Measurements from ENCODE around the gene THSD4. TPM values are rescaled to one million over a fixed set of nuclear protein-coding genes. Genes with fewer than 3 reads are reported as not detected.

THSD4 gene
- total RNA-seq, 2 experiments from 2014 or later, result not detected

DNA sequence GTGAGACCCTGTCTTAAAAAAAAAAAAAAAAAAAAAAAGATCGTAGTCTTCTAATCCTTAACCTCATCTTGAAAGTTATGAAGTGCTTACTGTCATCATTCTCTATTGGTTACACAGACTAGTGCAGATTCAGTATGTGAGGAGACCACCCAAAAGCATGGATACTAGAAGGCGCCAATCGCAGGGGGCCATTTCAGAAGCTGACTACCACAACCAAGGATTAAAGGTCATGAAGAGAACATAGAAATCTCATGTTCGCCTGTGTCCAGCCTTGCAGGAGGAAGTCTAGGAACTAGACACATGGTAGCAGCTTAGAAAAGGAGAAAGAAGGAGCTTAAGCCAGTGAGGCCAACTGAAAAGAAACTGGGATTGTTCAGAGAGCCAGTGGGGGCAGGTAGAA, 207.8 kb downstream of the THSD4 start:
- H3K9me2 ChIP-seq (ENCODE audit: insufficient read depth, low read length), result no peaks in the 10 kb centered on the region
- ChIA-PET POLR2A (no interaction called here), CTCF (ENCODE audit: unreplicated experiment) (no interaction called here)
- no peak for DNase-seq (ENCODE audit: low spot score)
- H4K20me1 ChIP-seq (ENCODE audit: insufficient read depth, low read length), result no peaks in the 10 kb centered on the region
- no peaks in the 10 kb centered on the region for H3K4me1 ChIP-seq (ENCODE audit: insufficient read depth, low read length, poor library complexity, severe bottlenecking)
- intact Hi-C loops (cut with micrococcal nuclease; ENCODE audit: unreplicated experiment), result no loop called here
- H3K36me3 ChIP-seq (ENCODE audit: insufficient read depth, low read length), result no peaks in the 10 kb centered on the region
- H3K79me2 ChIP-seq (ENCODE audit: insufficient read depth, low read depth, low read length), result no peaks in the 10 kb centered on the region
- H3K4me2 ChIP-seq (ENCODE audit: low read length), result no peak overlapping the region
- H3K4me3 ChIP-seq (ENCODE audit: low read depth, low read length, poor library complexity, severe bottlenecking), result no peak overlapping the region
- no peak overlapping the region for H3K27ac ChIP-seq (ENCODE audit: low read depth, low read length, poor library complexity, severe bottlenecking)
- no TSS peak for BruUV-seq (replicated peaks)
- no peaks in the 10 kb centered on the region for H3K9me3 ChIP-seq (ENCODE audit: low read length)
- no peak overlapping the region for H2AFZ ChIP-seq (ENCODE audit: low read length)
- TF ChIP-seq EZH2phosphoT487 (IDR thresholded peaks at IDR 0.05; ENCODE audit: borderline replicate concordance, low read depth, low read length), result no peak
- TF ChIP-seq, protein P1, sequence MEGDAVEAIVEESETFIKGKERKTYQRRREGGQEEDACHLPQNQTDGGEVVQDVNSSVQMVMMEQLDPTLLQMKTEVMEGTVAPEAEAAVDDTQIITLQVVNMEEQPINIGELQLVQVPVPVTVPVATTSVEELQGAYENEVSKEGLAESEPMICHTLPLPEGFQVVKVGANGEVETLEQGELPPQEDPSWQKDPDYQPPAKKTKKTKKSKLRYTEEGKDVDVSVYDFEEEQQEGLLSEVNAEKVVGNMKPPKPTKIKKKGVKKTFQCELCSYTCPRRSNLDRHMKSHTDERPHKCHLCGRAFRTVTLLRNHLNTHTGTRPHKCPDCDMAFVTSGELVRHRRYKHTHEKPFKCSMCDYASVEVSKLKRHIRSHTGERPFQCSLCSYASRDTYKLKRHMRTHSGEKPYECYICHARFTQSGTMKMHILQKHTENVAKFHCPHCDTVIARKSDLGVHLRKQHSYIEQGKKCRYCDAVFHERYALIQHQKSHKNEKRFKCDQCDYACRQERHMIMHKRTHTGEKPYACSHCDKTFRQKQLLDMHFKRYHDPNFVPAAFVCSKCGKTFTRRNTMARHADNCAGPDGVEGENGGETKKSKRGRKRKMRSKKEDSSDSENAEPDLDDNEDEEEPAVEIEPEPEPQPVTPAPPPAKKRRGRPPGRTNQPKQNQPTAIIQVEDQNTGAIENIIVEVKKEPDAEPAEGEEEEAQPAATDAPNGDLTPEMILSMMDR (conservative IDR thresholded peaks at IDR 0.05; ENCODE audit: low read length), result no peak

DNA sequence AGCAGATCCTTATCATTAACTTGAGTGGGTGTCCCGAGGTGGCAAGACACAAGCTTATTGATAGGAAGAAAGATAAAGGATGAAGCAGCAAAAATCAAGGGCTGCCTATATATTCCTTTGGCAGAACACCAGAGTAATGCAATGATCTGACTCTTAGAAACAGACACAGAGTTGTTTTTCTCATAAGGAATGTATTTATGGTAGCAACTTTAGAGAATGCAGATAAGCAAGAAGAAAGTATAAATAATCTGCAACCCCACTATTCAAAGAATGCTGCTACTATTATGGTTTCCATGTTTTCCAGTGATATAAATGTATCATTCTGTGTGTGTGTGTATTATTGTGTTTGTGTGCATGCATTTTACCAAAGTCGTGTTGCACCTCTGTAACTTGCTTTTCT, 208.3 kb downstream of the THSD4 start:
- Histone ChIP-seq H3K4me3 (ENCODE audit: low read depth, low read length, poor library complexity, severe bottlenecking) (no peak overlapping the region), H3K9me2 (ENCODE audit: insufficient read depth, low read length) (no peaks in the 10 kb centered on the region), H3K79me2 (ENCODE audit: insufficient read depth, low read depth, low read length) (no peaks in the 10 kb centered on the region), H3K4me1 (ENCODE audit: insufficient read depth, low read length, poor library complexity, severe bottlenecking) (no peaks in the 10 kb centered on the region), H3K4me2 (ENCODE audit: low read length) (no peak overlapping the region), H4K20me1 (ENCODE audit: insufficient read depth, low read length) (no peaks in the 10 kb centered on the region), H3K9me3 (ENCODE audit: low read length) (no peaks in the 10 kb centered on the region), H3K27ac (ENCODE audit: low read depth, low read length, poor library complexity, severe bottlenecking) (no peak overlapping the region), H2AFZ (ENCODE audit: low read length) (no peak overlapping the region), H3K36me3 (ENCODE audit: insufficient read depth, low read length) (no peaks in the 10 kb centered on the region)
- ChIA-PET POLR2A (no interaction called here), CTCF (ENCODE audit: unreplicated experiment) (no interaction called here)
- intact Hi-C loops (cut with micrococcal nuclease; ENCODE audit: unreplicated experiment), result no loop called here
- no TSS peak for BruUV-seq (replicated peaks)
- TF ChIP-seq EZH2phosphoT487 (IDR thresholded peaks at IDR 0.05; ENCODE audit: borderline replicate concordance, low read depth, low read length), result no peak
- TF ChIP-seq, protein P1 (conservative IDR thresholded peaks at IDR 0.05; ENCODE audit: low read length), result no peak
- DNase-seq (ENCODE audit: low spot score), result no peak

DNA sequence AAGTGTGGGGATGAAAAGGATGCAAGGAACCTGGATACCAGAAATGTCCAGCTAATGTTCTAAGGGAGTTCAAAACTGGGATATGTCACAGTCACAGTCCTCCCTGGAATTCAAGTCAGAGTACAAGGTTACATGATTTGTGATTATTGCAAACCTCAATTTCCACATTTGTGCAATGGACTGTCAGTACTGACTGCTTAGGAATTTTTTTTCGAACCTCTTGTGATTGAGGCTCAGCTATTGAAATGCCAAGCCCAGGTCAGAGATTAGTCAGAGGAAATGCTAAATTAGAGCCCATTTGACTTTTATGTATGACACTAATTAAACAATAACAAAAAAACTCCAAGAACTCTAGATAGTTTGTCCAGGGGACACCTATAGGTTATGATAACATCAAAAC, 210.2 kb downstream of the THSD4 start:
- Histone ChIP-seq H3K36me3 (ENCODE audit: insufficient read depth, low read length) (no peaks in the 10 kb centered on the region), H3K9me2 (ENCODE audit: insufficient read depth, low read length) (no peaks in the 10 kb centered on the region), H3K4me2 (ENCODE audit: low read length) (no peak overlapping the region), H3K9me3 (ENCODE audit: low read length) (no peaks in the 10 kb centered on the region), H3K4me3 (ENCODE audit: low read depth, low read length, poor library complexity, severe bottlenecking) (no peak overlapping the region), H3K4me1 (ENCODE audit: insufficient read depth, low read length, poor library complexity, severe bottlenecking) (no peaks in the 10 kb centered on the region), H3K79me2 (ENCODE audit: insufficient read depth, low read depth, low read length) (no peaks in the 10 kb centered on the region), H3K27ac (ENCODE audit: low read depth, low read length, poor library complexity, severe bottlenecking) (no peak overlapping the region), H2AFZ (ENCODE audit: low read length) (no peak overlapping the region), H4K20me1 (ENCODE audit: insufficient read depth, low read length) (no peaks in the 10 kb centered on the region)
- no TSS peak for BruUV-seq (replicated peaks)
- TF ChIP-seq EZH2phosphoT487 (IDR thresholded peaks at IDR 0.05; ENCODE audit: borderline replicate concordance, low read depth, low read length), result no peak
- TF ChIP-seq, protein P1 (conservative IDR thresholded peaks at IDR 0.05; ENCODE audit: low read length), result no peak
- ChIA-PET CTCF (ENCODE audit: unreplicated experiment) (no interaction called here), POLR2A (no interaction called here)
- DNase-seq (ENCODE audit: low spot score), result no peak
- intact Hi-C loops (cut with micrococcal nuclease; ENCODE audit: unreplicated experiment), result no loop called here
